Sigmoid colon (tissue), 3 donors: ENCODE data around the gene RXRA.

ENCODE experiments used
- CTCF ChIP-seq, 4 experiments: fragments of 450-650 bp in 3 of 4; fragments of 200-600 bp in 1 of 4; IDR thresholded peaks; one replicate each; pipeline ENCODE4 v1.5.1; 2016 to 2019; ENCODE audit warnings: antibody characterized with exemption in 4 of 4, mild to moderate bottlenecking in 3 of 4, moderate library complexity in 2 of 4
- POLR2A ChIP-seq, 2 donors: fragments of 450-650 bp; IDR thresholded peaks; one replicate each; pipeline ENCODE4 v1.6.1; 2016; ENCODE audit warnings: antibody characterized with exemption in 2 of 2, mild to moderate bottlenecking in 2 of 2, moderate library complexity in 2 of 2

DNA sequence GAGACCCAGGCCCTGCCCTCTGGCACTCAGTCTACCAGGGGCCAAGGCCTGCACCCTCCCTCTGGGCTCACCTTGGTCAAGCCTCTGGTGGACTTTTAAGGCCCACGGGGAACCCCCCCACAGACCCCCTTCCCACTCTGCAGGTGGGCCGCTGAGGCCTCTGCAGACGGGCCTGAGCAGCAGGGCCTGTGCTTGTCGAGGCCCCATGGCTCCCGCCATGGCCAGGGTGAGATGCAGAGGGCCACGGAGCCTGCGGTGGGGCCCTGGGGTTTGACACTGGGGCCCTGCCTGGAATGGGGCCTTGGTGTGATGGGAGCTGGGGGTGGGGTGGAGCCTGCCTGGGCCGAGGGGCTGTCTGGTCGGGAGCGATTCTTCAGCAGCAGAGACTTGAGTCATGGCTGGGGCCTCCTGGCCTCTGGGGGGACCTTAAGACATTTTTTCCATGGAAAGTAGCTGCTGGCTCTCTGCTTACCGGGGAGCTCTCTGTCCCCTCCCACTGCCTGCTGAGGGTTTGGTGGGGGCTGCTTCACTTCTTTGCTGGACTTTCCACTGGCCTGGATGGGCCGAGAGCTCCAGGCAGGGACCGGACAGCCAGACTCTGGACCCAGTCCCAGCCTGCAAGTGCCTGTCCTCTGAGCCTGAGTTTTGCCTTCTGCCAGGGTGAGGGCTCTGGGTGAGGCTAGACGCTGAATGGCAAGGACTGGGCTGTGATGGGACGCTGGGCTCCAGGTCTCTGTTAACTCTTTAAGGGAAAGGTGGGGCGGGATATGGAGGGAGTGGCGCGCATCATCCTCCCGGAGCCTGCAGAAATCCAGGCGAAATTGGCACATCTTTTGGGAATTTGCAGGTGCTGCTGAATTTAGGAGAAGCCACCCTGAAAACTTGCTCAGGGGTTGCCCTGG lies 132.2 kb downstream of the RXRA start:
- no peak for TF ChIP-seq CTCF (IDR thresholded peaks at IDR 0.05)
- no peak for TF ChIP-seq POLR2A (IDR thresholded peaks at IDR 0.05)
